ENCODE measurements around the gene MBD3L5. TPM values are rescaled to one million over a fixed set of nuclear protein-coding genes. Genes with fewer than 3 reads are reported as not detected.
"Not testable (repeated sequence)": the region's sequence is repeated elsewhere in the genome, so short reads cannot be mapped to it uniquely, and the experiment has no call there.

Gene MBD3L5
- total RNA-seq (ENCODE audit: low replicate concordance) = not detected in 2 replicates

GRCh38 chr19:7030278-7030677 is at the start of gene MBD3L5:
Gene MBD3L5 (plus strand): TSS chr19:7030578. CDS start chr19:7030612, 34 bp downstream.
- not testable (repeated sequence) for H3K4me3 Mint-ChIP-seq; DNase-seq (ENCODE audit: low spot score); H3K79me2 ChIP-seq (ENCODE audit: low read depth); H3K9ac ChIP-seq; H3K27me3 Mint-ChIP-seq (ENCODE audit: insufficient read depth, low read depth); H3K27me3 ChIP-seq; H3K36me3 ChIP-seq; H3K36me3 Mint-ChIP-seq; H3K9me3 Mint-ChIP-seq; H3K27ac Mint-ChIP-seq; H3K4me1 Mint-ChIP-seq; H3K9me3 ChIP-seq (ENCODE audit: low read depth); H3K4me2 ChIP-seq; H3K27ac ChIP-seq; H3K4me1 ChIP-seq; H3F3A ChIP-seq (ENCODE audit: low read depth); H3K4me3 ChIP-seq; H4K20me1 ChIP-seq (ENCODE audit: low read depth); H2AFZ ChIP-seq (replicated peaks)

- no peaks in the 10 kb centered on the region for H4K20me1 ChIP-seq (ENCODE audit: low read depth)
- Mint-ChIP-seq H3K9me3 (peaks cover 9% of the 10 kb centered on the region), H3K4me3 (no peak overlapping the region), H3K36me3 (peaks cover 1% of the 10 kb centered on the region), H3K27ac (no peak overlapping the region), H3K4me1 (no peaks in the 10 kb centered on the region), H3K27me3 (ENCODE audit: insufficient read depth, low read depth) (no peaks in the 10 kb centered on the region)
- H3K9ac ChIP-seq = no peak overlapping the region
- peaks cover 36% of the 10 kb centered on the region for H3K9me3 ChIP-seq (ENCODE audit: low read depth)
- no peak overlapping the region for H2AFZ ChIP-seq (replicated peaks)
- no peak for DNase-seq (ENCODE audit: low spot score)
- no peaks in the 10 kb centered on the region for H3K27me3 ChIP-seq
- no peak overlapping the region for H3K4me3 ChIP-seq
- no peak for TF ChIP-seq EZH2 (IDR thresholded peaks at IDR 0.05)
- TF ChIP-seq CTCF (IDR thresholded peaks at IDR 0.05) = no peak
- TF ChIP-seq EZH2phosphoT487 (IDR thresholded peaks at IDR 0.05) = no peak
- no peaks in the 10 kb centered on the region for H3K36me3 ChIP-seq
- no peaks in the 10 kb centered on the region for H3K4me1 ChIP-seq
- no peak overlapping the region for H3K4me2 ChIP-seq
- H3K79me2 ChIP-seq (ENCODE audit: low read depth) = no peaks in the 10 kb centered on the region
- H3F3A ChIP-seq (ENCODE audit: low read depth) = no peaks in the 10 kb centered on the region
- no peak overlapping the region for H3K27ac ChIP-seq
Measured at GRCh38 chr19:6983448-6983847, 46.9 kb upstream of the MBD3L5 start.

GRCh38 chr19:6987850-6988249 is 42.5 kb upstream of the MBD3L5 start:
- peaks cover 1% of the 10 kb centered on the region for H3K36me3 Mint-ChIP-seq
- H3K4me1 ChIP-seq = no peaks in the 10 kb centered on the region
- no peaks in the 10 kb centered on the region for H3K27me3 ChIP-seq
- no peak overlapping the region for H3K9ac ChIP-seq
- H3K36me3 ChIP-seq = no peaks in the 10 kb centered on the region
- peaks cover 14% of the 10 kb centered on the region for H3K9me3 Mint-ChIP-seq
- TF ChIP-seq CTCF (IDR thresholded peaks at IDR 0.05) = no peak
- no peak for TF ChIP-seq EZH2phosphoT487 (IDR thresholded peaks at IDR 0.05)
- no peak for TF ChIP-seq EZH2 (IDR thresholded peaks at IDR 0.05)
- H2AFZ ChIP-seq (replicated peaks) = no peak overlapping the region
- no peak overlapping the region for H3K27ac Mint-ChIP-seq
- H3F3A ChIP-seq (ENCODE audit: low read depth) = peaks cover 2% of the 10 kb centered on the region
- H3K4me2 ChIP-seq = no peak overlapping the region
- H3K4me1 Mint-ChIP-seq = no peaks in the 10 kb centered on the region
- H3K4me3 ChIP-seq = no peak overlapping the region
- no peak overlapping the region for H3K4me3 Mint-ChIP-seq
- no peaks in the 10 kb centered on the region for H4K20me1 ChIP-seq (ENCODE audit: low read depth)
- DNase-seq (ENCODE audit: low spot score) = no peak
- no peak overlapping the region for H3K27ac ChIP-seq
- H3K79me2 ChIP-seq (ENCODE audit: low read depth) = no peaks in the 10 kb centered on the region
- peaks cover 27% of the 10 kb centered on the region for H3K9me3 ChIP-seq (ENCODE audit: low read depth)
- peaks cover 4% of the 10 kb centered on the region for H3K27me3 Mint-ChIP-seq (ENCODE audit: insufficient read depth, low read depth)

GRCh38 chr19:6988257-6988656 is 42.1 kb upstream of the MBD3L5 start:
- DNase-seq (ENCODE audit: low spot score) = no peak
- Mint-ChIP-seq H3K9me3 (peaks cover 14% of the 10 kb centered on the region), H3K27me3 (ENCODE audit: insufficient read depth, low read depth) (peaks cover 4% of the 10 kb centered on the region), H3K4me1 (no peaks in the 10 kb centered on the region), H3K4me3 (no peak overlapping the region), H3K27ac (no peak overlapping the region), H3K36me3 (peaks cover 1% of the 10 kb centered on the region)
- Histone ChIP-seq H3K79me2 (ENCODE audit: low read depth) (no peaks in the 10 kb centered on the region), H3K4me2 (no peak overlapping the region), H3F3A (ENCODE audit: low read depth) (peaks cover 2% of the 10 kb centered on the region), H3K27me3 (no peaks in the 10 kb centered on the region), H4K20me1 (ENCODE audit: low read depth) (no peaks in the 10 kb centered on the region), H3K4me1 (no peaks in the 10 kb centered on the region), H2AFZ (replicated peaks) (no peak overlapping the region), H3K36me3 (no peaks in the 10 kb centered on the region), H3K27ac (no peak overlapping the region), H3K9ac (no peak overlapping the region), H3K4me3 (no peak overlapping the region), H3K9me3 (ENCODE audit: low read depth) (peaks cover 26% of the 10 kb centered on the region)
- no peak for TF ChIP-seq CTCF (IDR thresholded peaks at IDR 0.05)
- TF ChIP-seq EZH2 (IDR thresholded peaks at IDR 0.05) = no peak
- no peak for TF ChIP-seq EZH2phosphoT487 (IDR thresholded peaks at IDR 0.05)
